Esophagus muscularis mucosa (tissue), 4 donors: ENCODE measurements around the gene SFXN5. TPM values are rescaled to one million over a fixed set of nuclear protein-coding genes. Genes with fewer than 3 reads are reported as not detected.

ENCODE experiments used
- DNase-seq: peaks from one replicate; pipeline ENCODE4 v3.0.0-alpha.2; 2017; ENCODE audit errors: extremely low spot score
- H3K27ac ChIP-seq, 4 donors: fragments of 200-600 bp; sonication (generic); replicated peaks in 1 of 4; 1 replicate in 3 of 4; 2 replicates in 1 of 4; pipeline ENCODE4 v1.5.1; 2016 to 2019; ENCODE audit warnings: mild to moderate bottlenecking in 1 of 4
- H3K27me3 ChIP-seq, 4 donors: fragments of 200-600 bp; sonication (generic); one replicate each; pipeline versions ENCODE4 v1.5.1 to v1.6.0; 2016 to 2019
- H3K36me3 ChIP-seq, 4 donors: fragments of 200-600 bp; sonication (generic); one replicate each; pipeline ENCODE4 v1.5.1; 2016 to 2019
- H3K4me1 ChIP-seq, 4 donors: fragments of 200-600 bp; sonication (generic); one replicate each; pipeline ENCODE4 v1.5.1; 2016 to 2019
- H3K4me3 ChIP-seq, 4 donors: fragments of 200-600 bp; sonication (generic); 1 replicate in 2 of 4; 2 replicates in 2 of 4; pipeline ENCODE4 v1.5.1; 2016 to 2019; ENCODE audit warnings: mild to moderate bottlenecking in 4 of 4, moderate library complexity in 1 of 4
- H3K9me3 ChIP-seq, 4 donors: fragments of 200-600 bp; sonication (generic); 1 replicate in 3 of 4; 2 replicates in 1 of 4; pipeline ENCODE4 v1.5.1; 2016 to 2019
- EP300 ChIP-seq: sonication (generic); formaldehyde crosslinking; IDR thresholded peaks from one replicate; pipeline ENCODE4 v1.6.1; 2017; ENCODE audit warnings: antibody characterized with exemption
- POLR2A ChIP-seq: fragments of 450-650 bp; IDR thresholded peaks from one replicate; pipeline ENCODE4 v1.6.1; 2017; ENCODE audit warnings: antibody characterized with exemption, moderate library complexity, mild to moderate bottlenecking, low read depth
- POLR2AphosphoS5 ChIP-seq, 2 donors: sonication (generic); formaldehyde crosslinking; IDR thresholded peaks; one replicate each; pipeline ENCODE4 v1.6.1; 2017; ENCODE audit warnings: antibody characterized with exemption in 2 of 2
- WGBS: methylation state at CpG from one replicate; pipeline ENCODE4 v1.1.5; 2018; 5-methylcytosine and 5-hydroxymethylcytosine counted together
- intact Hi-C: fragments of 100-400 bp; cut with DNase I; formaldehyde crosslinking; loops from one replicate; pipeline ENCODE4 v1.15.1; 2023
- total RNA-seq, 4 donors: library from RNA; depleted of rRNA; stranded (reverse); fragments of >200 nt; gene quantifications; one replicate each; pipeline versions ENCODE4 v1.1.0 to v1.2.1, GENCODE V29; 2016
- TF ChIP-seq, protein P1 (sequence below), 3 experiments: fragments of 200-600 bp in 2 of 3; fragments of 450-650 bp in 1 of 3; sonication (generic) in 2 of 3; IDR thresholded peaks; one replicate each; pipeline ENCODE4 v1.5.1; 2017 to 2019; ENCODE audit warnings: antibody characterized with exemption in 3 of 3, mild to moderate bottlenecking in 2 of 3, moderate library complexity in 1 of 3

SFXN5 gene
- total RNA-seq, 4 donors from 2014 or later = 5.8 to 10.0 (median 6.8) TPM

DNA sequence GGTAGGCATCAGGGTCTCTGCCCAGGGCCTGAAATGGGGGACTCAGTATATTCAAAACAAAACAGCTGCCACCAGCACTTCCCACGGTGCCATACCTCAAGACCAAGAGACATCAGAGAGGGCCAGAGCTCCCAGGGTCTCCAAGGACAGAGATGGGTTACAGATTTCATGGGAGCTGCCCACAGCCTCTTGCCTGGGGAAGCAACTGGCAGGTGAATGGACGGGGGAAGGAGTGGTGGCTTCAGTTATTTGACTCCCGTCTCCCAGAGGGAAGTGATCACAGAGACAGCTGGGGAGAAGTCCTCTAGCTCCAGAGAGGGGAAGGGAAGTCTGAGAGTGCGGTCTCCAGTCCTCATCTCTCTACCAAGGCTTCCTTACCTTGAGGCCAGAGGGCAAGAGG is 15.8 kb upstream of the SFXN5 start:
- WGBS = 68% methylated on average over 3 of the region's 4 CpGs
- Histone ChIP-seq H3K4me1 (peaks cover 29 to 57% (median 46%) of the 10 kb centered on the region in 4 donors), H3K36me3 (peaks cover 9 to 56% (median 36%) of the 10 kb centered on the region in 4 donors), H3K4me3 (no peak overlapping the region), H3K27me3 (no peaks in the 10 kb centered on the region), H3K9me3 (no peaks in the 10 kb centered on the region), H3K27ac (no peak overlapping the region)
- TF ChIP-seq, protein P1, sequence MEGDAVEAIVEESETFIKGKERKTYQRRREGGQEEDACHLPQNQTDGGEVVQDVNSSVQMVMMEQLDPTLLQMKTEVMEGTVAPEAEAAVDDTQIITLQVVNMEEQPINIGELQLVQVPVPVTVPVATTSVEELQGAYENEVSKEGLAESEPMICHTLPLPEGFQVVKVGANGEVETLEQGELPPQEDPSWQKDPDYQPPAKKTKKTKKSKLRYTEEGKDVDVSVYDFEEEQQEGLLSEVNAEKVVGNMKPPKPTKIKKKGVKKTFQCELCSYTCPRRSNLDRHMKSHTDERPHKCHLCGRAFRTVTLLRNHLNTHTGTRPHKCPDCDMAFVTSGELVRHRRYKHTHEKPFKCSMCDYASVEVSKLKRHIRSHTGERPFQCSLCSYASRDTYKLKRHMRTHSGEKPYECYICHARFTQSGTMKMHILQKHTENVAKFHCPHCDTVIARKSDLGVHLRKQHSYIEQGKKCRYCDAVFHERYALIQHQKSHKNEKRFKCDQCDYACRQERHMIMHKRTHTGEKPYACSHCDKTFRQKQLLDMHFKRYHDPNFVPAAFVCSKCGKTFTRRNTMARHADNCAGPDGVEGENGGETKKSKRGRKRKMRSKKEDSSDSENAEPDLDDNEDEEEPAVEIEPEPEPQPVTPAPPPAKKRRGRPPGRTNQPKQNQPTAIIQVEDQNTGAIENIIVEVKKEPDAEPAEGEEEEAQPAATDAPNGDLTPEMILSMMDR (IDR thresholded peaks at IDR 0.05) = no peak
- TF ChIP-seq POLR2AphosphoS5 (IDR thresholded peaks at IDR 0.05) (no peak), POLR2A (no peak), EP300 (no peak)
- intact Hi-C loops = loop anchor here (5.0 kb wide), 1 partner anchor 90 kb away; no protein-coding TSS in a partner anchor
- no peak for DNase-seq

DNA sequence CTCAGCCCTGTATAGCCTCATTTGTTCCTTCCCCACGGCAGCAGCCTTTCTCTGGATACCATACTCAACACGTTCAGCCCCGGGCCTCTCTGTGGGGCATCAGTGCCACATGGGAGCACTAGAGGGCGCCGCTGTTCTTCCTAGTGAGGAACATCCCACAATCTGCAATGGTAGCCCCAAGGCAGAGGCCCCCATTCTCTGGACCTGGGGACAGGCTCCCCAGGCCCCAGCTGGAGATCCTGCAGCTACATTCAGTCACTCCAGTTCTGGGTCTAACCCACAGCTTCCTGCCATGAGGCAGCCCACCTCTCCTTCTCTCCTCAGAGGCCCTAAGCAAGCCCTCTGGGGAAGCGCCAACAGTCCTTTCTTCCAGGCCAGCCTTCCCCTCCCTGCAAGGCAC is 14.2 kb upstream of the SFXN5 start:
- H3K4me1 ChIP-seq = peaks cover 20 to 41% (median 33%) of the 10 kb centered on the region in 4 donors
- no peak overlapping the region for H3K4me3 ChIP-seq
- DNase-seq = peak; percentile 97
- no peaks in the 10 kb centered on the region for H3K9me3 ChIP-seq
- no peak for TF ChIP-seq POLR2A
- TF ChIP-seq POLR2AphosphoS5 (IDR thresholded peaks at IDR 0.05) = no peak
- TF ChIP-seq, protein P1 (IDR thresholded peaks at IDR 0.05) = peak; percentile 86 to 98 (median 92)
- no peak for TF ChIP-seq EP300
- intact Hi-C loops = loop anchor here (2.0 to 5.0 kb wide), 2 partner anchors 71 to 92 kb away; no protein-coding TSS in a partner anchor
- WGBS = 5% methylated on average over 5 of the region's 6 CpGs
- peaks cover 9 to 64% (median 41%) of the 10 kb centered on the region in 4 donors for H3K36me3 ChIP-seq
- H3K27ac ChIP-seq = no peak overlapping the region
- no peaks in the 10 kb centered on the region for H3K27me3 ChIP-seq

DNA sequence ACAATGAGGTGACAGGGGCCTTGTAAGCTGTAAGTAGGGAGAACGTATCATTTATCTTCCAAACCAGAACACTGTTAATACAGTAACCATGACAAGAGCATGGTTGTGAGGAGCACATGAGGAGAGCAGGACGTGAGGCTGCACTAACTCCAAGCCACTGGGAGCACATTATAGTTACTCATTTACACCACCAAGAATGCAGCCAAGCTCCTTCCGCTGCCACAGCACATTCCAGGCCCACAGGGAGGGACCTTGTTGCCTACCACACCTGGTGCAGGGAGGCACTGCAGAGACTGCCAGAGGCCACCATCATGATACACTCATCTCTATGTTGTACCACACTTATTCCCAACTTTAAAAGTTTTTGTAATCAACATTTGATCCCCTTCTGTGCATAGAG is 13.5 kb upstream of the SFXN5 start:
- Histone ChIP-seq H3K4me3 (no peak overlapping the region), H3K27me3 (no peaks in the 10 kb centered on the region), H3K9me3 (no peaks in the 10 kb centered on the region), H3K4me1 (peaks cover 13 to 34% (median 26%) of the 10 kb centered on the region in 4 donors), H3K27ac (no peak overlapping the region), H3K36me3 (peaks cover 9 to 71% (median 47%) of the 10 kb centered on the region in 4 donors)
- no peak for DNase-seq
- no peak for TF ChIP-seq POLR2AphosphoS5 (IDR thresholded peaks at IDR 0.05)
- TF ChIP-seq, protein P1 (IDR thresholded peaks at IDR 0.05) = no peak
- TF ChIP-seq EP300 = no peak
- no peak for TF ChIP-seq POLR2A
- 80% methylated on average over 3 of the region's 3 CpGs for WGBS
- intact Hi-C loops = loop anchor here (2.0 to 5.0 kb wide), 2 partner anchors 72 to 92 kb away; no protein-coding TSS in a partner anchor

DNA sequence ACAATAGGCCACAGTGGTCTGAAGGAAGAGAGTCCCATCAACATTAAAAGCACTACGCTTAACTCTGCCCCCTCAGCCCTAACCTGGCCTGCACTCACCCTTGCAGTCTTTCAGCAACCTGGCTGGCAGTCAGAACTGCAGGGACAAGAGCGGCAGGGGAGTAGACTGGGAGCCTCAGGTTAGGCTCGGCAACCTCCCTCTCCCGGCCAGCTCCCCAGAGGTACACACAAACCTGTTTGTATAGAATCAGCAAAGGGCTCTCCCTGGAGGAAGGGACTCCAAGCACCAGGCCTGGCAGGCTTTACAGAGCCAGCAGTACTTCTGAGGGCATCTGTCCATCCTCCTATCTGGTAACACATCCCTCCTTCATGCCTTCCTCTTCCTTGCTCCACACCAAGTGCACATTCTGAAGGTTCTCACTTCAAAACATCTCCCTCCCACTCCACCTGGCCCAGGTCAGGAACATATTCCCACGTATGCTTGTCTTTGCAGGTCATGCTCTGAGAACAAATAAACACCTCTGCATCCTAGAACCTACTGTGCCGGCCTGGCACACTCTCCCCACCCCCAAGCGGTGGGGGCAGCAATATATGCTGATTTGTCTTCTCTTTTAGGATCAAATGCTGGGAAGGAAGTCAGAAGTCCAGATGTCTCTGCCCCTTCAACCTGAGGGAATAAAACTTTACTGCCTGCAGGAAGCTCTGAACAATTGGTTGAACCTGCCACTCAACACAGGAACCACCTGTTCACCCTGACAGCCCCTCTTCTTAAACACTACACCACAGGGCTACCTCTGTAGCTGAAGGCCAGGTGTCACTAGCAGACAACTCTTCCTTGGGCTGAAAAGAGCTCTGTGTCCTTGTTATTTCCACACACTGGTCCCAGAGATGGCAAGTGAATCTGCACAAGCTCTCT is 12.6 kb upstream of the SFXN5 start:
- H3K36me3 ChIP-seq = peaks cover 9 to 79% (median 56%) of the 10 kb centered on the region in 4 donors
- 67% methylated on average over 6 of the region's 7 CpGs for WGBS

More for the DNA sequence above, 12.6 kb upstream of the SFXN5 start:
- no peaks in the 10 kb centered on the region for H3K27me3 ChIP-seq
- TF ChIP-seq POLR2A = no peak
- TF ChIP-seq EP300 = no peak
- no peak for TF ChIP-seq POLR2AphosphoS5 (IDR thresholded peaks at IDR 0.05)
- TF ChIP-seq, protein P1 (IDR thresholded peaks at IDR 0.05) = no peak
- intact Hi-C loops = loop anchor here (2.0 kb wide), 1 partner anchor 73 kb away; no protein-coding TSS in a partner anchor
- DNase-seq = no peak
- peaks cover 5 to 26% (median 18%) of the 10 kb centered on the region in 4 donors for H3K4me1 ChIP-seq
- no peak overlapping the region for H3K27ac ChIP-seq
- H3K4me3 ChIP-seq = no peak overlapping the region
- H3K9me3 ChIP-seq = no peaks in the 10 kb centered on the region
